SU-DHL-6 (cell line): ENCODE data around the gene LHX3.

Experiments used
- EZH2phosphoT487 ChIP-seq: fragments of 200-600 bp; sonication (generic), shearing (Covaris generic); conservative IDR thresholded peaks from 2 replicates; pipeline ENCODE4 v1.6.1; 2018; ENCODE audit warnings: mild to moderate bottlenecking, antibody characterized with exemption, low read length, moderate library complexity, mixed read lengths
- TF ChIP-seq, protein P1 (sequence below): fragments of 200-600 bp; sonication (generic); IDR thresholded peaks from one replicate; pipeline ENCODE4 v1.5.1; 2017; ENCODE audit warnings: antibody characterized with exemption, mild to moderate bottlenecking, low read length, moderate library complexity; ENCODE audit not compliant: insufficient read depth, poor library complexity, severe bottlenecking

DNA sequence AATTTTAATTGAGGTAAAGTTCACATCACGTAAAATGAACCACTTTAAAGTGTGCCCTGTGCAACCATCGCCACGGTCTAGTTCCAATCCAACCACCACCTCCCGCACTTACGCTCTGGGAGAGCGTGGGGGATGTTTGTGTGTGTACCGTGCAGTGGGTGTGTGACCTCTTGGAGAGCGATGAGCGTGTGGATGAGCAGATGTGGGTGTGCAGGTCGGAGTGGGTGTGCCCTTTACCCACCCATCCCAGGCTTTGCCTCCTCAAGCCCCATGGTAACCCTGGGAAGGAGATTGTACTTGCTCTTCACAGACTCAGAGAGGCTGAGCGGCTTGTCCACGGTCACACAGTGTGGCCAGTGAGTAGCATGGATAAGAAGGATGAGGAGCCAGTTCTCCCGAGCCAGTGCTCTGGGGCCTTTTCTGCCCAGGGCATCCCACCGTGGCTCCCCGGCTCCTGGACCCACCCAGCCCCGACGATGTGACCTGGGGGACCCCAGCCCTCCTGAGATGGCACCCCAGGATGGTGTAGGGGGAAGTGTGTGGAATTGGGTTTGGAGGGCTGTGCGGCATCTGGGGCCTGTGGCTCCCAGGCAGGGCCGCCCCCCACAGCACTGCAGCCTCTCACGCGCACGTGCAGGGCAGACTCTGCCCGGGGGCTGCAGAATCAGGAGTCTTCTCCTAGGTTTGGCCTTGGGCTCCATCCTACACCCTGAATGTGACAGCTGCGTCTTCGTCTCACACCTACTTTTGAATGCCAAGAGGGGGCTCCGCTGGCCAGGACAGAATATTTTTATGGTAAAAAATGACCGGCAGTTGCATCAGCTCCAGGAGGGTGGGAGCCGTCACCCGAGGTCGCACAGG is 13.6 kb downstream of the LHX3 start:
- TF ChIP-seq, protein P1, sequence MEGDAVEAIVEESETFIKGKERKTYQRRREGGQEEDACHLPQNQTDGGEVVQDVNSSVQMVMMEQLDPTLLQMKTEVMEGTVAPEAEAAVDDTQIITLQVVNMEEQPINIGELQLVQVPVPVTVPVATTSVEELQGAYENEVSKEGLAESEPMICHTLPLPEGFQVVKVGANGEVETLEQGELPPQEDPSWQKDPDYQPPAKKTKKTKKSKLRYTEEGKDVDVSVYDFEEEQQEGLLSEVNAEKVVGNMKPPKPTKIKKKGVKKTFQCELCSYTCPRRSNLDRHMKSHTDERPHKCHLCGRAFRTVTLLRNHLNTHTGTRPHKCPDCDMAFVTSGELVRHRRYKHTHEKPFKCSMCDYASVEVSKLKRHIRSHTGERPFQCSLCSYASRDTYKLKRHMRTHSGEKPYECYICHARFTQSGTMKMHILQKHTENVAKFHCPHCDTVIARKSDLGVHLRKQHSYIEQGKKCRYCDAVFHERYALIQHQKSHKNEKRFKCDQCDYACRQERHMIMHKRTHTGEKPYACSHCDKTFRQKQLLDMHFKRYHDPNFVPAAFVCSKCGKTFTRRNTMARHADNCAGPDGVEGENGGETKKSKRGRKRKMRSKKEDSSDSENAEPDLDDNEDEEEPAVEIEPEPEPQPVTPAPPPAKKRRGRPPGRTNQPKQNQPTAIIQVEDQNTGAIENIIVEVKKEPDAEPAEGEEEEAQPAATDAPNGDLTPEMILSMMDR = no peak
- TF ChIP-seq EZH2phosphoT487 = no peak
